Left lobe of liver (tissue), 2 donors: ENCODE measurements around the gene MZF1. TPM values are rescaled to one million over a fixed set of nuclear protein-coding genes. Genes with fewer than 3 reads are reported as not detected.
"Not testable (repeated sequence)": the region's sequence is repeated elsewhere in the genome, so short reads cannot be mapped to it uniquely, and the experiment has no call there.

Experiments used
- ATAC-seq: fragments of 200-7000 bp; cut with Tn5 transposase; one replicate; pipeline ENCODE4 v1.9.1; 2020; ENCODE audit warnings: mild to moderate bottlenecking, moderate library complexity
- DNase-seq: peaks from one replicate; pipeline ENCODE4 v3.0.0-alpha.2; 2020; ENCODE audit warnings: low spot score
- total RNA-seq: library from RNA; stranded (reverse); gene quantifications from one replicate; pipeline ENCODE4 v1.2.1, GENCODE V29; 2021
- donor health status: DM: no; HTN: no; CAD: no; lungs with moderate emphysema.
- donor health status: DM: no; HTN: yes; CAD: no.

The MZF1 gene
- total RNA-seq, 1 donor from 2014 or later: 15.2 TPM

DNA sequence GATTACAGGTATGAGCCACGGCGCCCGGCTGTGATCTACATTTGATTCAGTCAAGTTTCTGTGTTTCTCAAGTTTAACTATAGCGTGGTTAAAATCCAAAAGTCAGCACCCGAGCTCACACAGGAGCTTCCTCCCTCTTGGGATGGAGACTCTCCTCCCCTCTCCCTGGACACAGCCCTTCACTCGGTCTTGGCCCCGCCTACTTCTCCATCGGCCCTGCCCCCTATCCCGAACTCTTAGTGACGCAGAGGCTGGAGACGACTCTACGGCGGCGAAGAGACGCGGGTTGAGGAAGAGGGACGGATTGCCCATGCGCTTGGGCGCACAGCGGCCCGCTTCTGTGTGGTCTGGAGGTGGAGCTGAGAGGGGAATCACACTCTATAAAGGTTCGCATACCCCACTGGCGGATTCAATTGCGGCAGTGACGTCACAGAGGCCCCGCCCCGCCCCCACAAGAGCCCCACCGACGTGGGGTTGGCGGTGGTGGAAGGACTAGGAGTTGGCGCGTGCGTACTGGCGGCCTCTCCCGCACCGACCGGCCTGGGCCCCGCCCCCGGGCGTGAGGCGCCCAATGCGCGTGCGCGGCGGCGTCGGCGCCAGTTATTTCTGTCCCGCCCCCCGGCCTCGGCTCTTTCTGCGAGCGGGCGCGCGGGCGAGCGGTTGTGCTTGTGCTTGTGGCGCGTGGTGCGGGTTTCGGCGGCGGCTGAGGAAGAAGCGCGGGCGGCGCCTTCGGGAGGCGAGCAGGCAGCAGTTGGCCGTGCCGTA is 29.1 kb downstream of the MZF1 start, which contains the start of gene TRIM28:
TRIM28 (plus strand) TSS at position 239 of the 765 bp plus-strand sequence. CDS start 694 bp downstream, outside the sequence.
- peak; percentile 99 for DNase-seq
- ATAC-seq: peak; percentile 92

DNA sequence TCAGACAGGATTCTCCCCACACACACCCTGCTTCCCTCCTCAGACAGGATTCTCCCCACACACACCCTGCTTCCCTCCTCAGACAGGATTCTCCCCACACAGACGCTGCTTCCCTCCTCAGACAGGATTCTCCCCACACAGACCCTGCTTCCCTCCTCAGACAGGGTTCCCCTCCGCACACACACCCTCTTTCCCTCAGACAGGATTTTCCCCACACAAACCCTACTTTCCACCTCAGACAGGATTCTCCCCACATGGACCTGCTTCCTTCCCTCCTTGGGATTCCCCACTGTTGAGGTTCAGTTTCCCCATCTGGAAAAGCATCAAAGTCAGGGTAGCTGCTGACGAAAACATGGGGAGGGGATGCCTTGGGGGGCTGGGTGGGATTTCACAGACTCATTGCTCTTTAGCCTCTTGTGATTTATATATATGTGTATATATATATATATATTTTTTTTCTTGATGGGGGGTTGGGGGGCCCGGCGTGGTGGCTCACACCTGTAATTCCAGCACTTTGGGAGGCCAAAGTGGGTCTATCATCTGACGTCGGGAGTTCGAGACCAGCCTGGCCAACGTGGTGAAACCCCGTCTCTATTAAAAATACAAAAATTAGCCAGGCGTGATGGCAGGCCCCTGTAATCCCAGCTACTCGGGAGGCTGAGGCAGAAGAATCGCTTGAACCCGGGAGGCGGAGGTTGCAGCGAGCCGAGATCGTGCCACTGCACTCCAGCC is 30.3 kb downstream of the MZF1 start:
- not testable (repeated sequence) for ATAC-seq, DNase-seq

DNA sequence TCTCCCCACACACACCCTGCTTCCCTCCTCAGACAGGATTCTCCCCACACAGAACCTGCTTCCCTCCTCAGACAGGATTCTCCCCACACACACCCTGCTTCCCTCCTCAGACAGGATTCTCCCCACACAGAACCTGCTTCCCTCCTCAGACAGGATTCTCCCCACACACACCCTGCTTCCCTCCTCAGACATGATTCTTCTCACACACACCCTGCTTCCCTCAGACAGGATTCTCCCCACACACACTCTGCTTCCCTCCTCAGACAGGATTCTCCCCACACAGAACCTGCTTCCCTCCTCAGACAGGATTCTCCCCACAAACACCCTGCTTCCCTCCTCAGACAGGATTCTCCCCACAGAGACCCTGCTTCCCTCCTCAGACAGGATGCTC is 34.0 kb downstream of the MZF1 start:
- ATAC-seq: not testable (repeated sequence)

DNA sequence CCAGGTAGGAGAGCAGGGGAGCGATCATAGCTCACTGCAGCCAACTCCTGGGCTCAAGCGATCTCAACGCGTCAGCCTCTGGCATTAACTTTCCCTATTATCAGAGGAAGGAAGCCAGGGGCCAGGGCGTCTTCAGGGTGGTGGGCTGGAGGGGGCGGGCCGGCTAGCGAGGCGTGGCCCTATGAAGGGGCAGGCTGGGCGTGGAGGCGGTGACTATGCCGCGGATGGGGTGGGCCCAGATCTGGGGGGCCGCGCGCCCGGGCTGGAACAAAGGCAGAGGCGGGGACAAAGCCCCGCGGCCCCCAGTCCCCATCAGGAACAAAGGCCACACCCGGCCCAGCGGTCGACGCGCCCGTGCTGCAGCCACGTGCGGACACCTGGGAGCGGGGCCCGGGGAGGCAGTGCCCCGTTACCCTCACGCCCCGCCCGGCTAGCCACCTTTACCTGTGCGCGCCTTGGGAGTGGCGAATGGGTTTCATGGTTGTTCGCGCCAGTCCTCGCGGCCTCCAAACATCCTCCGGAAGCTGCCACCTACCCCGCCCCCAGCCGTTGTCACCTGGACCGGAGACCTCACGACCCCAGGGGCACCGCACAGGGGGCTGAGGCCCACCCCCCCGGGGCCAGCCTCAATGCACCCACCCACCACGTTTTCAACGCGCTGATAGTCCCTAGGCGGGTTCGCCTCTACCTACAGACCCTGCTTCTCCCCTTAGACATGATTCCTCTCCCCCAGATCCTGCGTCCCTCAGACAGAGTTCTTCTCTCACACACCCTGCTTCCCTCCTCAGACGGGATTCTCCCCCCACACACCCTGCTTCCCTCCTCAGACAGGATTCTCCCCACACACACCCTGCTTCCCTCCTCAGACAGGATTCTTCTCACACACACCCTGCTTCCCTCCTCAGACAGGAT is 34.6 kb downstream of the MZF1 start:
- ATAC-seq (peak; percentile 77), DNase-seq (no peak)

More for the DNA sequence above, 34.0 kb downstream of the MZF1 start:
- DNase-seq: not testable (repeated sequence)

DNA sequence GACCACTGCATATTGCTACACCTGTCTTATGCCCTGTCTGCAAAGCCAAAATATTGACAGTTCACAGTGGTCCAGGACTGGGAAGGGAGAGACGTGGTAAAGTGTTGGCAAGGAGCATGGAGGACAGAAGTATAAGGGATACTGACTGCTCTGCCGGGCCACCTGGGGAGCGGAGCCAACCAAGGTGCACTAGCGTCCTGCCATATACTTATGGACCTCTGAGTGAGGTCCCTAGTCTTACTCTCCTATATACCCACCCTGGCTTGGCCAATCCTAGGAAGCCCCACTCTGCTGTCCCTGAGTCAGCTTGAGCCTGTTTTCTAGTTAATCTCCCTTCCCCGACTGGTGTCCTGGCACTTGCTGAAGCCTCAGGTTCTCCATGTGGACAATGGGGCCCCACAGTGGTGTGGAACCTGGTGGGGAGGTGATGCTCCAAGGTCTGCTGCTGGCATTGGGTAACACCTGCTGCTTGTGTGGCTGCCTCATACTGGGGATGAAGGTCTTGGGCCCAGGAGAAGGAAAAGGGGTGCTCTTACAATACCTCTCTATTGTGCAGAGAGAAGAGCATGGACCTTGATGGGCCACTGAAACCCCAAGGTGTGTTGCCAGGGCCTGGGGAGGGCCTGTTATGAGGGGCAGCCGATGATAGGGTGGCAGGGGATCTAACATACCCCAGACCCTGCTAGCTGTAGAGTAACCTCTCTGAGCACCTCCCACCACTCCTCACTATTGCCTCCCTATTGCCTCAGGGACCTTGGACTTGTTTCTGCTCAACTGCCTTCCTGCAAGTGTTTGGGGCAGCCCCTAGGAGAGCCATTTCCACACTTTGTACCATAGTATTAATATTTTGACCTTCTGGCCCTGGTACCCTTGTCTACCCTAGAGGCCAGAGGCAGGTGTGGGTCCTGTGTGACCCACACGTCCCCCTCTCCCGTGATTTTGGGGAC is 36.0 kb downstream of the MZF1 start:
- ATAC-seq (no peak), DNase-seq (no peak)

DNA sequence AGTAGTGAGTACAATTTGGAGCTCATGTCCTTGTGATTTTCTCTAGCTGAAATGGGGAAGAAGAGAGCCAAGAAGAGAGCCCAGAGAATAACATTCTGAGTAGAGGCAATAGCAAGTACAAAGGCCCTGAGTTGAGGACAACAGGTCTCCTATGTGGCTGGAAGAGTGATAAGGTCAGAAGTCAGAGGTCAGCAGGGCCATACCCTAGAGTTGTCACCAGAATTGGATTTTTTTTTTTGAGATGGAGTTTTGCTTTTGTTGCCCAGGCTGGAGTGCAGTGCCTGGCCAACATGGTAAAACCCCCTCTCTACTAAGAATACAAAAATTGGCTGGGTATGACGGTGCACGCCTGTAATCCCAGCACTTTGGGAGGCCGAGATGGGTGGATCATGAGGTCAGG is 37.3 kb downstream of the MZF1 start:
- no peak for ATAC-seq
- no peak for DNase-seq

DNA sequence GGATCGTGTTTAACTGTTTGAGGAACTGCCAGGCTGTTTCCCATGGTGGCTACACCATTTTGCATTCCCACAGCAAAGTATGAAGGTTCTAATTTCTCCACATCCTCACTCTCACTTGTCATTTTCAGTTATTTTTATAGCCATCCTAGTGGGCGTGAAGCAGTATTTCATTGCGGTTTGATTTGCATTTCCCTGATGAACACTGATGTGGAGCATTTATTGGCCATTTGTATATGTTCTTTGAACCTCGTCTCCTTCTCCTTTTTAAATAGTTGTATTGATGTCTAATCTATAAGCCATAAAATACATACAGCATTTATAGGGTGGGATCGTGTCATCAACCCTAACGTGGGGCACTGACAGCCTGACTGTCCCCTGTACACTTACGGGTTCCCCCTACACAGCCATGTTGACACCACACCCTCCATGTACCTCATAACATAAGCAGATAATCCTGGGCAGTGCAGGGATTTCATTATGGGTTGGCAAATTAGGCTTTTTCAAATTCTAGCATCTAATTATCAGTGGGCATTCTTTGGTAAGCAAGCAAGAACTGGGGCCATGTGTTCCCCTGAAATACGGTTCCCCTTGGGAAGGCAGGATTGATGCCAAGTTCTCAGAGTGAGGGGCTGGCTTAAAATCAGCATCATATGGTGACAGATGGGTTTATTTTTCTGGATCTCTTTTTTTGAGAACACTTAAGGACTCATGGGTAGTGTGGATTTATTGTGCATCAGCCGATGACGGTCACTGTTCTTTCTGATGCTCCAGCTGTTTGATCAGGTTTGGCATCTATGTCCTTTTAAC is 41.9 kb downstream of the MZF1 start:
- ATAC-seq (no peak), DNase-seq (no peak)

DNA sequence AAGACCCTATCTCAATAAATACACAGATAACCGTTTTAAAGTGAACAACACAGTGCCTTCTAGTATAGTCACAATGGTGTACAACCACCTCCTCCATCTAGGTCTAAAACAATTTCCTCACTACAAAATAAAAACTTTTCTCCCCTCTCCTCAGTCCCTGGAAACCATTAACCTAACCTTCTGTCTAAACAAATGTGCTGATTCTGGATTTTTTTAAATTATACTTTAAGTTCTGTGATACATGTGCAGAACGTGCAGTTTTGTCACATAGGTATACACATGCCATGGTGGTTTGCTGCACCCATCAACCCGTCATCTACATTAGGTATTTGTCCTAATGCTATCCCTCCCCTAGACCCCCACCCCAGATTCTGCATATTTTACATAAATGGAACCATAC is 43.7 kb downstream of the MZF1 start:
- no peak for ATAC-seq
- no peak for DNase-seq

DNA sequence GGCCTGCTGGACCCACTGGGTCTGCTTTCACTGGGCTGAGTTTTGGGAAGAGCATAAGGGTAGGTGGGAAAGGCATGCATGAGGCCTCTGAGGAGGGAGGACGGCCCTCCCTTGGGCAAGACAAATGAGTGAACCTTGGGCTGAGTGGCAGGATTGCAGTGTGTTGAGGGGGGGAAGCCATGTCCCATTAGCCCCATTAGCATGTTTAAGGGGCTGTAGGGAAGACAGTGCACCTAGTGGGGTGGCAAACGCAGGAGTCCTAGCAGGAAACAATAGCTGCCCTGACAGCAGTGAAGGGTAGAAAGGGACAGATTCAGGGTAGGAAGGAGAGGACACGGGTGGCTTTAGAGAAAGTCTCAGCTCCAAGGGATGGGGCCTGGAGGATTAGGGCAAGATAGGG is 50.4 kb downstream of the MZF1 start:
- DNase-seq (no peak), ATAC-seq (no peak)

DNA sequence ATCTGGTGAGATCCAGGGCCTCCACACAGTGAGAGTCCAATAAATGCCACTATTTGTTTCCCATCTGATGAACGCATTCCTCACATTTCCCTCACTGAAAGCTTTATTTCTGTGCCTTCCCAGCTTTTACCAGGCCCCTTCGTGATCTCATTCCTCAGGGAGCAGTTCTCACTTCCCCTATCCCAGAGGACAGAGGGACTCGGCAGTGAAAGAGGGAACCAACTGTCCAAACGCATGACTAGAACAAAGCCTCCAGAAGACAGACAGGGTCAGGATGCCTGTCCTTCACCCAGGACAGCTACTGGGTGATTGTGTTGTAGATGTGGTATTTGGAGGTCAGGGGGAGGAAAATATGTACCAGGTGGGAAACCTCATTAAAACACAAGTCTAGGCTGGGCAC is 51.5 kb downstream of the MZF1 start:
- ATAC-seq (no peak), DNase-seq (no peak)

DNA sequence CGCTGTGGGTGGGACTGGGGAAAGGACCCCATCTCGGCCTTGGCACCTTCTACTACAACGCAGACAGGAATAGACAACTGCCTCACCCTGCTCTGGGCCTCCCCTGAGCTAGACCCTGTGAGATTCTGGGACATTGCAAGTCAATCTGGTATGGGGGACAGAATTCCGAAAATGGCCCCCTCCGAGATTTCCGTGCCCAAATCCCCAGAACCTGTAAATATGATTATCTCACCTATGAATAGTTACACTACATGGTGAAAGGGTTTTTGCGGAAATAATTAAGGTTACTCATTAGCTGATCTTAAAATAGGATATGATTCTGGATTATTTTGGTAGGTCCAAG is 52.9 kb downstream of the MZF1 start:
- ATAC-seq: no peak
- DNase-seq: no peak

DNA sequence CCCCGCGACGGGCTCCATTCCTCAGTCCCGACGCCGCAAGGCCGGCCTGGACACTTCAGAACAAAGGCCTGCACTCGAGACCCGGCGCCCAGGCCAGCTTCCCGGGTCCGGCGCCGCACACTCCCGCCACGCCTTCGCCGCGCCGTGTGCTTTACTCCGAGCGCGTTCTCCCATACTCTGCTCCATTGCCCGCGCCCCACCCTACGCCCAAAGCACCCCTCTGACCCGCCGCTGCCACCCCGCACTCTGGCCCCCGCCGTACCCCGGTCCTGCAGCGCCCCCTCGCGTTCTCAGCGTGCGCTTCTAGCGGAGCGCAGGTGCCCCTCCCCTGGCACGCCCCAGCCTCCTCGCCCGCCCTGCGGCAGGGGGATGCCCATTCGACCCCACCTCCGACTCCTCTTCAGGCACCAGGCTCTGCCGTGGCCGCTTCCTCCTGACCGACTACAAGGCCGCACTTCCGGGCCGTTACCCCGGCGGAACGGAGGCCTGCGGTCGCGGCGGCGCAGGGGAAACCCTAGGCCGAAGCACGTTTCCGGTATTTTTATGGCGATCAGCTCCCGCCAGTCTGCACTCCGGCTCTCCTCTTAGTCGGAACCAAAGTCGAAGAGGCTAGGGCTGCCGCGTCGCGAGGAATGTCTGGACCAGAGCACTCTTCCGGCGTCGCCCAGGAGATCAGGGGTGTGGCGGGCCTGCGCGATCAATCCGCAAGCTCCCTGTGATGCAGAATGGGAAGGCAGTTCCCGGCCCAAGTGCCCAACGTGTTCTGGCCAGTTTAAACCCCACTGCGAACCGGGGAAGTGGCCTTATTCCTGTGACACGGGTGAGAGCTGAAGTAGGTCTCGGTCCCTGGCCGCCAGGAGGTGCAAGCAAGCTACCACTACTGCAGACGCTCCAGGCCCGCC is 53.5 kb downstream of the MZF1 start, which contains the start of gene ZBTB45:
ZBTB45 (minus strand) TSS at position 456 of the 902 bp plus-strand sequence. CDS start 2,137 bp downstream, outside the sequence.
- peak; percentile 92 for DNase-seq
- ATAC-seq: peak; percentile 86

DNA sequence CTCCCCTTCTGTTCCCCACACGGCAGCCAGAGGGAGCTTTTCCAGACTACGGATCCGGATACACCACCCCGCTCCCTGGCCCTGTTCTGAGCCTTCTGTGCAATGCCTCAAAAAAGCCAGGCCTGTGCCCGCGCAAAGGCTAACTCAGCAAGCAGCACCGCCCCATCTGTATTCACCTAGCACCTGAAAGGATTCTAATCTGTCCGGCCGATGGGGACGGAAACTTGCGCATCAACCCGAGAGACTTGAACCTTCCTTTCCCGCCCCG is 54.1 kb downstream of the MZF1 start:
- peak; percentile 69 for DNase-seq
- peak; percentile 57 for ATAC-seq

DNA sequence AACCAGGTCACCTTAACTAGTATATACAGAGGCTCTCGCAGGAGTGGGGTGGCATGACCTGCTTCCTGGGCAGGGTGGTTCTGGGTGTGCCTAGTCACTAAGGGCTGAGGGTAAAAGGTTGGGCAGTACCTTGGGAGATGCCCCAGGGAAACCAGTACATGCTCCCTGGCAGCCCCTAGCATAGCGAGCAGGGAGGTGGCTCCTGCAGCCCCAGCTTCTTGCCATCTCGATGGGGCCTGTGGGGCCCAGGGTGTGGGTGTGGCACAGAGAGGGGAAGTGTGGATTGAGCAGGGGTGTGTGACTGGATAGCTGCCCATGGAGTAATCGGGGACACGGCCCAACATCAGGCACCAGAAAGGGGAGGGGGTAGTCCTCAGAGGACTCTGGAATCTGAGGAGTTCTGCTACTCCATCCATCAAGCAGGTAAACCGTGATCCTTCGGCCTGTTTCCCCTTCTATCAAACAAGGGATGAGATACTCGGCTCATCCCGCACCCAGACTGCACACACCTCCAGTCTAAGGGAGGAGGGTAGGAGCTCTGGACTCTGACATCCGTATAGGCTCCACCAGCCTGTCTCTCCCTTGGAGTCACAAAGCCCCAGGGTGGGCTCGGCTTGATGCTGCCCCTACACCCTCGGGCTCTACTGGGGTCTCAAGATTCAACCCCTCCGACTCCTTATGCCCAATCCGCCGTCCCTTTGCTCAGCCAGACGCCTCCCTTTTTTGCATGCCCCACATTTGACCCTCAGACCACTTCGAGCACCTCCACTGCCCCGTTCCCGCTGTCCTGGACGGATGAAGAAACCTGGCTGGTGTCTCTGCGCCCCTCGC is 54.7 kb downstream of the MZF1 start:
- ATAC-seq: no peak
- no peak for DNase-seq

DNA sequence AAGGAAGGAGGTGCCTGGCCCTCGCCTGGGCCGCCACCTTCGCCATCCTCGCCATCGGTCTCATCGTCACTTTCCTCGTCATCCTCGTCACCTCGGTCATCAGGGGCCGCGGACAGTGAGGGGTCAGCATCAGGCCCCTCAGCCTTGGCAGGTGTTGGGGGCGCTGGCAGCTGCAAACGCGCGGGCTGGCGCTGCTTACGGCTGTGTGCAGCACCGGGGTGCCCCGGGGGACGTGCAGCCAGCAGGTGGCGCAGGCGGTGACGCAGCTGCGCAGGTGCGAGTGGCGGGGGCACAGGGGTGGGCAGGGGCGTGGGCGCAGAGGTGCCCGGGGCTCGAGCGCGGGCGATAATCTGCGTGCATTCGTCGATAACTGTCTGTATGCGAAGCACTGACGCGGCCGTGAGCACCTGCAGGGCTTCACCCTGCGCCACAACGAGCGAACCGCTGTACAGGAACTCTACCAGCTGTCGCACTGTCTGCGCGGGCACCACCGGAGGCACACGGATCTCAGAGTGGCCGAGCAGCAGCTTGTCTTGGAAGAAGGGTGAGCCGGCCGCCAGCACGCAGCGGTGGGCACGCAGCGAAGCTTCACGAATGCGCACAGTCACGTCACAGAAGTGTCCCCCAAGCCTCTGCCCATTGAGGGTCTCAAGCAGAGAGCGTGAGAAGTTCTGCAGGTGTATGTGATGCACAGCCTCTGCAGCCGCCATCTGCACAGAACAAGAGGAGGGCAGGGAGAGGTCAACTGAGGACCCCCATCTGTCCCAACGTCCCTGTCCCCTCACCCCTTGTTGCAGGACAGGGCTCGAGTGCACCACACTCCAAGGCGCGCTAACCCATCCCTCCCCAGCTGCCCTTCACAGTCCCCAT is 55.9 kb downstream of the MZF1 start:
- DNase-seq (no peak), ATAC-seq (no peak)

DNA sequence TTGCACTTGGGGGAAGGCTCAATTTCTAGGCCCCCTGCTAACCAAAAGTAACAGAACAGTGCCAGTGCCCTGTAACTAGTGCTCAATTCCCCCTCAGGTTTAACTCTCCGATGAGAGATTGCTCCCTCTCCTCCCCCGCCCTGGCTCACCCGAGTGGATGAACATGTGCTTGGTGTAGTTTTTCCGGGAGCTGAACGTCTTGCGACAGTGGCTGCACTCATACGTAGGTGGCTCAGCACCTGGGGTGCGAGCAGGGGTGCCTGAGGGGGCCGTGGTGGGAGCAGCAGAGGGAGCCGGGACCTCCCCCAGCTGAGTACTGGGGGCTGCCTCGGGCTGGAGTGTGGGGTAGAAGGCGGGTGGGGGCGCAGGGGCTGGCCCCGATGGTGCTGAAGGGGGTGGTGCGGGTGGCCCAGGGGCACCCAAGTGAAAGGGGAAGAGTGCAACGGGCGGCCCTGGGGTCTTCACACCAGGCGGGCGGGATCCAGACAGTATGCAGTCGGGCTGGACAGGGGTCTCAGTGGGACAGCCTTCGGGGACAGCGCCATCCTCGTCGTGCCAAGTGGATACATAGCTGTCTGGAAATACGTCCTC is 56.8 kb downstream of the MZF1 start:
- no peak for DNase-seq

More for the DNA sequence above, 56.8 kb downstream of the MZF1 start:
- no peak for ATAC-seq
